Chondrocyte (in vitro differentiated cells): ENCODE measurements around the gene PFKP. TPM values are rescaled to one million over a fixed set of nuclear protein-coding genes. Genes with fewer than 3 reads are reported as not detected.

Experiments used
- DNase-seq: peaks from one replicate; pipeline ENCODE4 v3.0.0; 2021; ENCODE audit warnings: mixed read lengths, low spot score
- H3K27ac Mint-ChIP-seq: one replicate; pipeline ENCODE4 v1.8.0; 2021; ENCODE audit warnings: mild to moderate bottlenecking, moderate library complexity, mixed read lengths; ENCODE audit not compliant: unreplicated experiment
- H3K27me3 Mint-ChIP-seq: 2 replicates; pipeline ENCODE4 v1.8.0; 2021; ENCODE audit warnings: low read depth, mixed read lengths
- H3K36me3 Mint-ChIP-seq: 2 replicates; pipeline ENCODE4 v1.8.0; 2021; ENCODE audit warnings: low read depth, mixed read lengths
- H3K4me1 Mint-ChIP-seq: 2 replicates; pipeline ENCODE4 v1.8.0; 2021; ENCODE audit warnings: low read depth, mild to moderate bottlenecking, mixed read lengths
- H3K4me3 Mint-ChIP-seq: one replicate; pipeline ENCODE4 v1.8.0; 2021; ENCODE audit warnings: mild to moderate bottlenecking, moderate library complexity, mixed read lengths; ENCODE audit not compliant: unreplicated experiment
- H3K9me3 Mint-ChIP-seq: 2 replicates; pipeline ENCODE4 v1.8.0; 2021; ENCODE audit warnings: low read depth, mixed read lengths
- total RNA-seq: library from RNA; stranded (reverse); gene quantifications from 3 replicates; pipeline ENCODE4 v1.2.1, GENCODE V29; 2021
- TF ChIP-seq, protein P1 (sequence below): fragments of 200-600 bp; sonication (generic); IDR thresholded peaks from 2 replicates; pipeline ENCODE4 v1.5.0; 2021; ENCODE audit warnings: antibody characterized with exemption, mild to moderate bottlenecking, moderate library complexity

PFKP gene
- total RNA-seq, 1 donor from 2014 or later, result 182 TPM

DNA sequence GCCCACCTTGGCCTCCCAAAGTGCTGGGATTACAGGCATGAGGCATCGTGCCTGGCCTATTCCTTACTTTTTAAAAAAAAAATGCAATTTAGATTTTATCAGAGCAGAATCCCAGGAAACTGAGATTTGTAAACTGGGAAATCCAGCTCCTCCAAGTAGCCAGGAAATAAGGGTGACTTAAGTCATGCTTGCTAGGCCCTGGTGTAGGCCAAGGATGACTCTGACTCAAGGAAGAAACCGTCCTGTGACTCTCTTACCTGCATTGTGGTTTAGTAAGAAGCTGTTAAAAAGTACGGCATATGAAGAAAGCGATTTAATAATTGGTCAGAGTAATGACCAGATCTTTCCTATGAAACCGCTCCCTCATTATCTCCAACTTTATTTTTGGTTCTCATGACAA, 10.2 kb downstream of the PFKP start:
- Mint-ChIP-seq H3K9me3 (no peaks in the 10 kb centered on the region), H3K27ac (no peak overlapping the region), H3K4me3 (no peak overlapping the region), H3K36me3 (peaks cover 12% of the 10 kb centered on the region), H3K4me1 (peaks cover 41% of the 10 kb centered on the region), H3K27me3 (no peaks in the 10 kb centered on the region)
- no peak for DNase-seq
- TF ChIP-seq, protein P1, sequence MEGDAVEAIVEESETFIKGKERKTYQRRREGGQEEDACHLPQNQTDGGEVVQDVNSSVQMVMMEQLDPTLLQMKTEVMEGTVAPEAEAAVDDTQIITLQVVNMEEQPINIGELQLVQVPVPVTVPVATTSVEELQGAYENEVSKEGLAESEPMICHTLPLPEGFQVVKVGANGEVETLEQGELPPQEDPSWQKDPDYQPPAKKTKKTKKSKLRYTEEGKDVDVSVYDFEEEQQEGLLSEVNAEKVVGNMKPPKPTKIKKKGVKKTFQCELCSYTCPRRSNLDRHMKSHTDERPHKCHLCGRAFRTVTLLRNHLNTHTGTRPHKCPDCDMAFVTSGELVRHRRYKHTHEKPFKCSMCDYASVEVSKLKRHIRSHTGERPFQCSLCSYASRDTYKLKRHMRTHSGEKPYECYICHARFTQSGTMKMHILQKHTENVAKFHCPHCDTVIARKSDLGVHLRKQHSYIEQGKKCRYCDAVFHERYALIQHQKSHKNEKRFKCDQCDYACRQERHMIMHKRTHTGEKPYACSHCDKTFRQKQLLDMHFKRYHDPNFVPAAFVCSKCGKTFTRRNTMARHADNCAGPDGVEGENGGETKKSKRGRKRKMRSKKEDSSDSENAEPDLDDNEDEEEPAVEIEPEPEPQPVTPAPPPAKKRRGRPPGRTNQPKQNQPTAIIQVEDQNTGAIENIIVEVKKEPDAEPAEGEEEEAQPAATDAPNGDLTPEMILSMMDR, result no peak

DNA sequence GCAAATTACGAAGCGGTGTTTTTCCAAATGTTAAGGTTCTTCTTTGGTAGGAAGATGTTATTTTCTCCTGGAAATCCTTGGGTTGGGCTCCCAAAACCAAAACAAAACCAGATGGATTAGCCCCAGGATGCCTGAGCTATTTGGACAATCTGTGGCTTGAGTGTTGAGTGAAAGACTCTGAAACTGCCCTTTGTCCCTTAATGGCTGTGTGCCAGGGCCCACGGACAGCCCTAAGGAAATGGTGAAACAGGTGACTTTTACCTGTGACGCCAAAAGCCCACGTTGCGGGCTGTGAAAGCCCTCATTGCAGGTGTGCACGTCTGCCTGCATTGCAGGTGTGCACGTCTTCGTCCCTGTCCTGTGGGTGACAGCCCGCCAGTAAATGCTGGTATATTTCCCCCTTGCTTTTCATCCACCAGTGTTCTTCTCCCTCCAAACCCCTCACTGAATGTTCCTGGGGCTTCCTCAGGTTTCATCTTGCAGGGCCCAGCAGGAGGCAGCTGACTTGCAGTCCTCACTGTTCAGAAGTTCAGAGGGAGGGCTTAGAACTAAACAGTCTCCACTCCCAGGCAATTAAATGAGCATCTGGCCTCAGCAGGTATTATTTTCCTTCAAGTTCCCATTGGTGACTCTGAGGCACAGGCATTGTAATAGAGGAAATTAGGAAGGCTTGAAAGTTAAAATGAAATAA, 10.7 kb downstream of the PFKP start:
- H3K4me3 Mint-ChIP-seq, result no peak overlapping the region
- peaks cover 36% of the 10 kb centered on the region for H3K4me1 Mint-ChIP-seq
- H3K36me3 Mint-ChIP-seq, result peaks cover 12% of the 10 kb centered on the region
- H3K27ac Mint-ChIP-seq, result peak overlapping the region; percentile 34
- DNase-seq, result no peak
- TF ChIP-seq, protein P1, result no peak
- H3K27me3 Mint-ChIP-seq, result no peaks in the 10 kb centered on the region
- H3K9me3 Mint-ChIP-seq, result no peaks in the 10 kb centered on the region

DNA sequence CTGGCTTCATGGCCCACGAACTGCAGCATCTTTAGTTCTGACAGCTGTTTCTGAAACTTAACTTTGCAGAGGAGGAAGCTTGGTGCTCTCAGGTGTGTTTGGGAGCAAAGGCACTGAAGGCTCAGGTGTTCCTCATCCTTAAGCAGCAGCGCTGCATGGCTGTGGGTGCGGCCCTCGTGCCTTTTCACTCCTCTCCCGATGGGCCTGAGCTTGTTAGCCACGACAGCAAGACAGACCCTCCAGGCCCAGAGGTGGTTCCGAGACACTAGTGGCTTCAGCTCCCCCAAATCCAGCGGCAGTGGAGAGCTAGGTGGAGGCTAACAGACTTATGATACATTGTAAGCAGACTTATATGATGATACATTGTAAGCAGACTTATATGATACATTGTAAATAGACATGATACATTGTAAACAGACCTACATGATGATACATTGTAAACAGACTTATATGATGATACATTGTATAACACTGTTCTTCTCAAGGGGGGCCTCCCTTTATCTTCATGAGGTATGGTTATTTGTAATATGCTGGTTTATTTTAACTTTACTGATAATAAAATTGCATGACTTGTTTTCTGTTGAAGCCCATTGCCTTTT, 14.1 kb downstream of the PFKP start:
- no peak for DNase-seq
- Mint-ChIP-seq H3K27me3 (no peaks in the 10 kb centered on the region), H3K9me3 (no peaks in the 10 kb centered on the region), H3K36me3 (peaks cover 14% of the 10 kb centered on the region), H3K4me3 (no peak overlapping the region), H3K27ac (no peak overlapping the region), H3K4me1 (peaks cover 28% of the 10 kb centered on the region)
- TF ChIP-seq, protein P1, result no peak

DNA sequence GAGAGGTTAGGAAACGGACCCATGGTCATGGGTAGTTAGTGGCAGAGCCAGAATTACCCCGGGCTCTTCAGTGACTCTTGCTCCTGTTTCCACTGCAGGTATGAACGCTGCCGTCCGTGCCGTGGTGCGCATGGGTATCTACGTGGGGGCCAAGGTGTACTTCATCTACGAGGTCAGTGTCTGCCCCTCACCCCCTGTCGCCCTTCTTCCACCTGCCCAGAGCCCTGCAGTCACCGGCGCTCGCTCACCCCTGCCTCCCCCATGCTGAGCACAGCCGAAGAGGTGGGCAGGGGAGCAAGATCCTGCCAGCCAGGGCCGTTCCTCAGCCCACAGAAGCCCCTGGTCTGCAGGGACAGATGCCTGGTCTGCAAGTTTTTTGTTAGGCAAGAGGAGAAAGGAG, 14.9 kb downstream of the PFKP start:
- H3K27ac Mint-ChIP-seq, result no peak overlapping the region
- TF ChIP-seq, protein P1, result no peak
- no peak for DNase-seq
- H3K4me1 Mint-ChIP-seq, result peaks cover 31% of the 10 kb centered on the region
- H3K9me3 Mint-ChIP-seq, result no peaks in the 10 kb centered on the region
- no peaks in the 10 kb centered on the region for H3K27me3 Mint-ChIP-seq
- no peak overlapping the region for H3K4me3 Mint-ChIP-seq
- peaks cover 13% of the 10 kb centered on the region for H3K36me3 Mint-ChIP-seq

DNA sequence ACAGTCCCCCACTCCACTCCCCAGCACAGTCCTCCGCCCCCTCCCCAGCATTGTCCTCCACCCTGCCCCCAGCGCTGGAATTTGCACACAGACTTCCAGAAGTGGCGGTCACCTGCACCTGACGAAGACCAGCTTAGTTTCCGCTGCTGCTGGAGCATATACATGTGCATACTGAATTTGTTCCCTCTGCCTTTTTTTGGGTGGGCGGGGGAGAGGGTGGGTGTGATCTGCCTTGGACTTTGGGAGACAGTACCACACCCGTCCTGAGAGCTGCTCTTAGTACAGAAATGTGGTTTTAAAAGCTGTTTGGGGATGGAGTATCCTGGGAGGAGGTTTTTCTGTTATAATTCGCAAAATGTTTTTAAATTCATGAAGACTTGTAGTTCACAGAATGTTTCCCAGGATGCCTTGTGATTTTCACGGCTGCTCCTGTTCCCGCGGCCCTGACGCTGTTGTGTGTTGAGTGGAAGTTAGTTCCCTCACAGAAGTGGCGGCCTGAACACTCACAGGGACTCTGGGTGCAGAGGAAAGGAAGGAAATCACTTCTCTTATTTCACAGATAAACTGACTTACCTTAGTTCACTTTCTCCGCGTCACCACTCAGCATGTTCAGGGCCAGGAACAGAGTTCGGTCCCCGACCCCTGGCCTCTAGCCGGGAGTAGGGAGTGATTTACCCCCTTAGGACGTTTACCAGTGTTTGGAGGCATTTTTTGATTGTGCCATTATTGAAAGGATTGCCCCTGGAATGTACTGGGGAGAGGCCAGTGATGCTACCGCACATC, 18.6 kb downstream of the PFKP start:
- Mint-ChIP-seq H3K27me3 (no peaks in the 10 kb centered on the region), H3K4me3 (no peak overlapping the region), H3K9me3 (no peaks in the 10 kb centered on the region), H3K4me1 (peaks cover 45% of the 10 kb centered on the region), H3K36me3 (peaks cover 8% of the 10 kb centered on the region), H3K27ac (peak overlapping the region; percentile 77)
- peak; percentile 38 for DNase-seq
- TF ChIP-seq, protein P1, result no peak
